Stimulated activated CD8-positive, alpha-beta memory T cell treated with anti-CD3 and anti-CD28 coated beads, Interleukin-4, amount 100 ng/mL, for 24 hours (primary cell): ENCODE results near the gene KRTAP9-8.
"Not testable (repeated sequence)": the region's sequence is repeated elsewhere in the genome, so short reads cannot be mapped to it uniquely, and the experiment has no call there.

Experiments
- DNase-seq: peaks from one replicate; pipeline ENCODE4 v3.0.0-alpha.2; 2020; ENCODE audit warnings: low read depth

Gene KRTAP9-8, protein sequence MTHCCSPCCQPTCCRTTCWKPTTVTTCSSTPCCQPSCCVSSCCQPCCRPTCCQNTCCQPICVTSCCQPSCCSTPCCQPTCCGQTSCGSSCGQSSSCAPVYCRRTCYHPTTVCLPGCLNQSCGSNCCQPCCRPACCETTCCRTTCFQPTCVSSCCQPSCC

DNA sequence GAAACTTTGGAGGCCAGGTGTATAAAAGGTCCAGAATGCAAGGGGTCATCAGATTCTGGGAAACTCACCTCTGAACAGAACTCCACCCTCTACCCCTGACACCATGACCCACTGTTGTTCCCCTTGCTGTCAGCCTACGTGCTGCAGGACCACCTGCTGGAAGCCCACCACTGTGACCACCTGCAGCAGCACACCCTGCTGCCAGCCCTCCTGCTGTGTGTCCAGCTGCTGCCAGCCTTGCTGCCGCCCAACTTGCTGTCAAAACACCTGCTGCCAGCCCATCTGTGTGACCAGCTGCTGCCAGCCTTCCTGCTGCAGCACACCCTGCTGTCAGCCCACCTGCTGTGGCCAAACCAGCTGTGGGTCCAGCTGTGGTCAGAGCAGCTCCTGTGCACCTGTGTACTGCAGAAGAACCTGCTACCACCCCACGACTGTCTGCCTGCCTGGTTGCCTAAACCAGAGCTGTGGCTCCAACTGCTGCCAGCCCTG is at the start of gene KRTAP9-8:
TSS of gene KRTAP9-8 (plus strand) at position 51 of the 489 bp plus-strand sequence. CDS start at position 104, 53 bp downstream.
- not testable (repeated sequence) for DNase-seq

DNA sequence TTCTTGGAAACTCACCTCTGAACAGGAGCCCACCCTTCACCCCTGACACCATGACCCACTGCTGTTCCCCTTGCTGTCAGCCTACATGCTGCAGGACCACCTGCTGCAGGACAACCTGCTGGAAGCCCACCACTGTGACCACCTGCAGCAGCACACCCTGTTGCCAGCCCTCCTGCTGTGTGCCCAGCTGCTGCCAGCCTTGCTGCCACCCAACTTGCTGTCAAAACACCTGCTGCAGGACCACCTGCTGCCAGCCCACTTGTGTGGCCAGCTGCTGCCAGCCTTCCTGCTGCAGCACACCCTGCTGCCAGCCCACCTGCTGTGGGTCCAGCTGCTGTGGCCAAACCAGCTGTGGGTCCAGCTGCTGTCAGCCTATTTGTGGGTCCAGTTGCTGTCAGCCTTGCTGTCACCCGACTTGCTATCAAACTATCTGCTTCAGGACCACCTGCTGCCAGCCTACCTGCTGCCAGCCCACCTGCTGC is 47.9 kb upstream of the KRTAP9-8 start, which contains the start of gene KRTAP9-1:
TSS of gene KRTAP9-1 (plus strand) at position 51 of the 482 bp plus-strand sequence. CDS start at position 51, 0 bp downstream.
- not testable (repeated sequence) for DNase-seq

DNA sequence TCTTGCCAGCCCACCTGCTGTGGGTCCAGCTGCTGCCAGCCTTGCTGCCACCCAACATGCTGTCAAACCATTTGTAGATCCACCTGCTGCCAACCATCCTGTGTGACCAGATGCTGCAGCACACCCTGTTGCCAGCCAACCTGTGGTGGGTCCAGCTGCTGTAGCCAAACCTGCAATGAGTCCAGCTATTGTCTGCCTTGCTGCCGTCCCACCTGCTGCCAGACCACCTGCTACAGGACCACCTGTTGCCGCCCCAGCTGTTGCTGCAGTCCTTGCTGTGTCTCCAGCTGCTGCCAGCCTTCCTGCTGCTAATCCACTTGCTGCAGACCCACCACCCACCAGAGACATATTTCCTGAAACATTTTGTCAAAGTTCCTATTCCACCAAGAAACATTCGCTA is 47.5 kb upstream of the KRTAP9-8 start:
- DNase-seq = no peak

GRCh38 chr17:41196068-41196467 is 41.7 kb upstream of the KRTAP9-8 start:
- no peak for DNase-seq

DNA sequence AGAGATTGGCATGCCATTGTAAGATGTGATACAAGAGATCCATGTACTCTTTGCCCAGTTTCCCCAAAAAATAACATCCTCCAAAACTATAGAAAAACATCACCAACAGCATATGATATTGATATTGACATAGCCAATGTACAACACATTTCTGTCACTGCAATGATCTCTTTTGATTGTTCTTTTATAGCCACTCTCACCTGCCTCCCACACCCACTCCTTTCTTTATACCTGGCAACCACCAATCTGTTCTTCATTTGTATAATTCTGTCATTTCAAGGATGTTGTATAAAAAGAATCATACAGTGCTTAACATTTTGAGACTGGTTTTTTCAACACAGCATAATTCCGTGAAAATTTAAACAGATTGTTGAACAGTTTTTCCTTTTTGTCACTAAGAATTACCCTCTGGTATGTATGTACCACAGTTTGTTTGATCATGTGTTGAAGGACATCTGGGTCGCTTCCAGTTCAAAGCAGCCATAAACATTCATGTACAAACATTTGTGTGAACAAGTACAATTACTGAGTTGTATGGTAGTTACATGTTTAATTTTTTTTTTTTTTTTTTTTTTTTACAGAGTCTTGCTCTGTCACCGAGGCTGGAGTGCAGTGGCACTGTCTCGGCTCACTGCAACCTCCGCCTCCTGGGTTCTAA is 38.2 kb upstream of the KRTAP9-8 start:
- DNase-seq = no peak

GRCh38 chr17:41211845-41212466 is 25.8 kb upstream of the KRTAP9-8 start:
- no peak for DNase-seq

DNA sequence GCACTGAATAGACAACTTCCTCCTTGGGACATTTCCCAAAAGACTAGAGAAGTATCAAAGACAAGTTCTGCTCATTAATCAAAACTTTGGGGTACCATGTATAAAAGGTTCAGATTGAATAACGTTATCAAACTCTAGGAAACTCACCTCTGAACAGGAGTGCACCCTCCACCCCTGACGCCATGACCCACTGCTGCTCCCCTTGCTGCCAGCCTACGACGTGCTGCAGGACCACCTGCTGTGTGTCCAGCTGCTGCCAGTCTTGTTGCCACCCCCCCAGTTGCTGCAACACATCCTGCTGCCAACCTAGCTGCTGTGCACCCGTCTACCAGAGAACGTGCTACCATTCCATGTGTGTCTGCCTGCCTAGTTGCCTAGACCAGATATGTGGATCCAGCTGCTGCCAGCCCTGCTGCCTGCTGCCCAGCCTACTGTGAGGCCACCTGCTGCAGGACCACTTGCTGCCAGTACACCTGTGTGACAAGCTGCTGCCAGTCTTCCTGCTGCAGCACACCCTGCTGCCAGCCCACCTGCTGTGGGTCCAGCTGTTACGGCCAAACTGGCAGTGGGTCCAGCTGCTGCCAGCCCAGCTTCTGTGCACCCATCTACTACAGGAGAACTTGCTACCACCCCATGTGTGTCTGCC is 25.2 kb upstream of the KRTAP9-8 start:
- no peak for DNase-seq

DNA sequence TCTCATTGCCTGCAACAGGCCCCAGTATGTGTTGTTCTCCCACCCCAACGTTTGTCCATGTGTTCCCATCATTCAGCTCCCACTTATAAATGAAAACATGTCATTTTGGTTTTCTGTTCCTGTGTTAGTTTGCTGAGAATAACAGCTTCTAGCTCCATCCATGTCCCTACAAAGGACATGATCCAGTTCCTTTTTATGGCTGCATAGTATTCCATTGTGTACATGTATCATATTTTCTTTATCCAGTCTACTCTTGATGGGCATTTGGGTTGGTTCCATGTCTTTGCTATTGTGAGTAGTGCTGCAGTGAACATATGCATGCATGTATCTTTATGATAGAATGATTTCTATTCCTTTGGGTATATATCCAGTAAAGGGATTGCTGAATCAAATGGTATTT is 22.1 kb upstream of the KRTAP9-8 start:
- no peak for DNase-seq

DNA sequence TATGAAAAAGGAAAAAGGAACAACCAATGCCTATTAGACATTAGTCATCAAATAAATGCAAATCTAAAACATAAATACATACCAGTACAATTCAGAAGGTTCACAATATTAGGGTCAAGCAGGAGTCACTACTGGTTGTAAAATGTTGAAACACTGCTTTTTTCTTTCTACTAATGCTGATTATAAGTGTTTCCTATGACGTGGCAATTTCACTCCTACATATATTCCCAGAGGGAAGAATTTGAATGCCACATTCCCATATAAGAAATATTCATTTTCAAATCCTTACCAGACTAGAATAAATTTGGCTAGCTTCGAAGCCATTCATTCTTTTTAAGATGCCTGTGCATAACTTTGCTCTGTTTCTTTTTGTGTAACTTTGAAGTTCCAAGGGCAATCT is 14.0 kb upstream of the KRTAP9-8 start:
- no peak for DNase-seq

DNA sequence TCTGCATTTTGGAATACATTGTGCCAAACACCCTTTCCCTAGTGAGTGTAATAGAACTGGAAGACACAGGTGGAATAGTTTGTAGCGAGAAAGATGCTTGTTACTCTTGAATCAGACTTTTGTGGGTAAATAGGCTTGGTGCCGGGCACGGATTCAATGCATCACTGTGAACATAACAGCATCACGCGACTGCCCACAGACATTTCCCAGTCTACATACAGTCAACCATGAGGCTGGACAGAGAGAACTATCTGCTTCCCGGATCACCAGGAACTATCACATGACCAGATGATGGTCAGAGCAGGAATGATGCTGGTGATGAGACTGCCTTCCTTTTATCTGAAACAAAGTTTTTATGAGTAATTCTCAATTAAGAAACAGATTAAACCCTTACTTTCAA is 11.7 kb upstream of the KRTAP9-8 start:
- DNase-seq = no peak

- not testable (repeated sequence) for DNase-seq
Observed at GRCh38 chr17:41226598-41227095, 11.2 kb upstream of the KRTAP9-8 start, which contains the start of gene KRTAP9-2. KRTAP9-2 (plus strand) TSS chr17:41226648; CDS start chr17:41226655, 7 bp downstream.

GRCh38 chr17:41230094-41230493 is 7.7 kb upstream of the KRTAP9-8 start:
- no peak for DNase-seq

DNA sequence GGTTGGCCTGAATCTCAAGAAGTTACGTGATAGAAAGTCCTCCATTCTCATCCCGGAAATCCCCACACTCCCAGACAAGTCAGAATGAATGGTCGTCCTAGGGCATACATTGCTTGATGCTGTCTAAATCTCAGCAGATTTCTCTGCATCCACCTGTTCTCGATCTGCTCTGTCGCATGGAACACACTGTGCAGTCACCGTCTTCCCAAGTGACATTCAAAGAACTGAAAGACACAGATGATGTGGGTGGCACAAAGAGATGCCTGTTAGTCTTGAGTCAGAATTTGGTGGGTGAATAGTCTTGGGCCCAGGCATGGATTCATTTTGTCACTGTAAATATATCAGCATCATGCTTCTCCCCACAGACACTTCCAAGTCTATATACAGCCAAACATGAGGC is 6.1 kb upstream of the KRTAP9-8 start:
- no peak for DNase-seq

- not testable (repeated sequence) for DNase-seq
Observed at GRCh38 chr17:41232399-41233105, 5.2 kb upstream of the KRTAP9-8 start, which contains the start of gene KRTAP9-3. KRTAP9-3 (plus strand) TSS chr17:41232449; CDS start chr17:41232502, 53 bp downstream.

- not testable (repeated sequence) for DNase-seq
Observed at GRCh38 chr17:41237116-41237515, 683 bp upstream of the KRTAP9-8 start.

DNA sequence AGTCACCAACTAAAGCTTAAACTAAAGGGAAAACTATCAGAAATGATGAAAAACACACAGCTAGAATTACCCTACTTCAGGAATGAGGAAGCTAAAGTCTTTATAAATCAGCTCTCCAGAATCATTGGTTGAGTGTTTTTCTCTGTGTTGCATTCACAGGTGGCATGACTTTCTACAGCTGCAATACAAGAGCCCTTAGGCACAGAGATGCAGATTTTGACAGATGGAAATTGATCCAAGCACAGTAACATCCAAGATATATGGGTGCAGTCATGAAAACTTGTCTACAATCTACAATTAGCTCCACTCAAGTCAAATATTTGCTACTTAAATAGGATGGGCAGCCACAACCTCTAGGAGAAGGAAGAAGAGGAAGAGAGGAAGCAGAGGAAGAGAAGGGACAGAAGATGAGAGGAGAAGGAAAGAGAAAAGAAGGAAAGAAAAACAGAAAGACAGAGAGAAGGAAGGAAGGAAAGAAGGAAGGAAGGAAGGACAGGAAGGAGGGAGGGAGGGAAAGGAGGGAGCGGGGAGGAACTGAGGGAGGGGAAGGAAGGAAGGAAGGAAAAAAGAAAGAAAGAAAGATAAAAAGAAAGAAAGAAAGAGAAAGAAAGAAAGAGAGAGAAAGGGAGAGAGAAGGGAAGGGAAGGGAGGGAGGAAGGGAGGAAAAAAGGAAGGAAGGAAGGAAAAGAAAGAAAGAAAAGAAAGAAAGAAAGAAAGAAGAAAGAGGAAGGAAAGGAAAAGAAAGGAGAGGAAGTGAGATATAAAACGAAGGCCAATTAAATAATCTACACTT is 9.4 kb downstream of the KRTAP9-8 start:
- not testable (repeated sequence) for DNase-seq

GRCh38 chr17:41249637-41250240 is 11.9 kb downstream of the KRTAP9-8 start, which contains the start of gene KRTAP9-4:
KRTAP9-4 (plus strand) TSS chr17:41249687; CDS start chr17:41249721, 34 bp downstream.
- not testable (repeated sequence) for DNase-seq

DNA sequence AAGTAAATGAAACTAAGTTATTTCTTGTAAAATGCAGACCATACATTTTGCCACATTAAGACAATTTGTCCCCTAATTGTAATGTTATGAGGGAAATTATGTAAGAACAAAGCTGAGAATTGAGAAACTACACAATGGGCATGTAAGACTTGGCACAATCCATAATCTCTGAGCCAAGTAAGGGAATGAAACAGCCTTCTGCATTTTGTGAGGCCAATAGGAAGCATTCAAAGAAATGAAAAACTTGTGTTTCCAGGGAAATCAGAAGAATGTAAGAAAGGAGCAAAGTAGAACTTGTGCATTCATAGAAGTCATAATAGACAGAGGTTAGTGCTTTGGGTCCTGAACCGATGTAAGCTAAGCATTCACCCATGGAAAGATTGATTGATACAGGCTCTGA is 13.5 kb downstream of the KRTAP9-8 start:
- no peak for DNase-seq

DNA sequence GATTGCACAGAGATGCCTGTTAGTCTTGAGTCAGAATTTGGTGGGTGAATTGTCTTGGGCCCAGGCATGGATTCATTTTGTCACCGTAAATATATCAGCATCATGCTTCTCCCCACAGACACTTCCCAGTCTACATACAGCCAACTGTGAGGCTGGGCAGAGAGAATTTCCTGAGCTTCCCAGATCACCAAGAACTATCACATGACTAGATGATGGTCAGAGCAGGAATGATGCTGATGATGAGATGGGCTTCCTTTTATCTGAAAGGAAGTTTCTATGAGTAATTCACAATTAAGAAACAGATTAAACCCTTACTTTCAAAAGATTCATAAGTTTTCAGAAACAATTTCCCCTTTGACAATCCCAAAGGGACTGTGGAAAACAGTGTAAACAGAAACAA is 17.1 kb downstream of the KRTAP9-8 start:
- no peak for DNase-seq
